HL-60 (cell line): ENCODE measurements around the gene RPP30.

Experiments
- DNase-seq, 2 experiments: peaks; one replicate each; pipeline ENCODE4 v3.0.0-alpha.2; 2010 to 2020; ENCODE audit warnings: low read depth in 1 of 2, low spot score in 1 of 2
- H3K27ac ChIP-seq: fragments of 250-450 bp; sonication (Bioruptor Pico); replicated peaks from 2 replicates; pipeline ENCODE4 v1.5.1; 2020; ENCODE audit warnings: mild to moderate bottlenecking, moderate library complexity
- H3K27me3 ChIP-seq: fragments of 250-450 bp; sonication (Bioruptor Pico); 2 replicates; pipeline ENCODE4 v1.5.1; 2021; ENCODE audit warnings: mild to moderate bottlenecking, moderate library complexity; ENCODE audit not compliant: insufficient read depth, poor library complexity, severe bottlenecking
- H3K4me3 ChIP-seq: replicated peaks from 2 replicates; pipeline ENCODE4 v1.5.1; 2011; ENCODE audit warnings: mild to moderate bottlenecking, control low read depth, low read length; ENCODE audit not compliant: insufficient read depth
- GABPA ChIP-seq: IDR thresholded peaks from 2 replicates; pipeline ENCODE4 v1.6.1; 2012; ENCODE audit warnings: low read depth
- POLR2AphosphoS5 ChIP-seq: IDR thresholded peaks from 2 replicates; pipeline ENCODE4 v1.6.1; 2012; ENCODE audit warnings: low read depth
- SPI1 ChIP-seq: IDR thresholded peaks from 2 replicates; pipeline ENCODE4 v1.6.1; 2012; ENCODE audit warnings: low read depth, mild to moderate bottlenecking, borderline replicate concordance
- TF ChIP-seq, protein P1 (sequence below): IDR thresholded peaks from 2 replicates; pipeline ENCODE4 v1.6.1; 2012; ENCODE audit warnings: low read depth; ENCODE audit not compliant: insufficient replicate concordance
- TF ChIP-seq, protein P2 (sequence below): IDR thresholded peaks from one replicate; pipeline ENCODE4 v1.5.1; 2011; ENCODE audit warnings: low read length, control low read depth, inconsistent platforms; ENCODE audit not compliant: insufficient read depth

RPP30 gene

DNA sequence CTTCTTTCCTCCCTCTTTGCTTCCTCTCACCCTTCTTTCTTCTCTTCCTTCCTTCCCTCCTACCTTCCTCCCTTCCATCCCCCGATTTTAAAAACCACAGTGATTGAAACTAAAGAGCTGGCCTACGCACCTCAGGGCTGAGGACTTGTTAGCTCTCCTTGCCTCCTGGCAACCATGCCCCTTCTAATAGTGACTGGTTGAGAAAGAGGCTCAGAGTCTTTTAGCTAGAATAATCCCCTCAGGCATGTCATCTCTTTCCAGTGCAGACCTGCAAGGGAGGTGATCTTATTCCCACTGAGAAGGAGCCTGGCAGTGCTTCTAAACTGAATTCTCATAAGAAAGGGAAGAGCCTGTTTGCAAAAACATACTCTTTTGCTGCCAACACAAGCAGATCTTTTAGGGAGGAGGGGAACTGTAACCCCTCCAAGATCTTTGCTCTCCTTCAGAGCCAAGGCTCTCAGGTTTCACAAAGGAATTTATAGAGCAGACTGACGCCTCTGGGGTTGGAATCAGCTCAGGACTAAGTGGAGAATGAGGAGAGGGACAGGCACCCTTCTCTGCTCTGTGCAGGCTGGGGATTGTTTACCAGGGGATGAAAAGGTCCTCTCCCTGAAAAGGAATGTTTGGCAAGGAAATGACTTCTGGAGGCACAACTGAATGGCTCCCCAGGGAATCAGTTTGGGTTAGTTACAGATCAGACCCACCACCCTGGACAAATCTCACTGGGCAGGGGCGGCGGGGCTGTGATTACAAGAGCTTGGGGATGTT lies 58.5 kb downstream of the RPP30 start:
- no peak for DNase-seq
- TF ChIP-seq, protein P1, sequence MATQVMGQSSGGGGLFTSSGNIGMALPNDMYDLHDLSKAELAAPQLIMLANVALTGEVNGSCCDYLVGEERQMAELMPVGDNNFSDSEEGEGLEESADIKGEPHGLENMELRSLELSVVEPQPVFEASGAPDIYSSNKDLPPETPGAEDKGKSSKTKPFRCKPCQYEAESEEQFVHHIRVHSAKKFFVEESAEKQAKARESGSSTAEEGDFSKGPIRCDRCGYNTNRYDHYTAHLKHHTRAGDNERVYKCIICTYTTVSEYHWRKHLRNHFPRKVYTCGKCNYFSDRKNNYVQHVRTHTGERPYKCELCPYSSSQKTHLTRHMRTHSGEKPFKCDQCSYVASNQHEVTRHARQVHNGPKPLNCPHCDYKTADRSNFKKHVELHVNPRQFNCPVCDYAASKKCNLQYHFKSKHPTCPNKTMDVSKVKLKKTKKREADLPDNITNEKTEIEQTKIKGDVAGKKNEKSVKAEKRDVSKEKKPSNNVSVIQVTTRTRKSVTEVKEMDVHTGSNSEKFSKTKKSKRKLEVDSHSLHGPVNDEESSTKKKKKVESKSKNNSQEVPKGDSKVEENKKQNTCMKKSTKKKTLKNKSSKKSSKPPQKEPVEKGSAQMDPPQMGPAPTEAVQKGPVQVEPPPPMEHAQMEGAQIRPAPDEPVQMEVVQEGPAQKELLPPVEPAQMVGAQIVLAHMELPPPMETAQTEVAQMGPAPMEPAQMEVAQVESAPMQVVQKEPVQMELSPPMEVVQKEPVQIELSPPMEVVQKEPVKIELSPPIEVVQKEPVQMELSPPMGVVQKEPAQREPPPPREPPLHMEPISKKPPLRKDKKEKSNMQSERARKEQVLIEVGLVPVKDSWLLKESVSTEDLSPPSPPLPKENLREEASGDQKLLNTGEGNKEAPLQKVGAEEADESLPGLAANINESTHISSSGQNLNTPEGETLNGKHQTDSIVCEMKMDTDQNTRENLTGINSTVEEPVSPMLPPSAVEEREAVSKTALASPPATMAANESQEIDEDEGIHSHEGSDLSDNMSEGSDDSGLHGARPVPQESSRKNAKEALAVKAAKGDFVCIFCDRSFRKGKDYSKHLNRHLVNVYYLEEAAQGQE = no peak
- no peak for TF ChIP-seq POLR2AphosphoS5
- no peak for TF ChIP-seq SPI1
- TF ChIP-seq GABPA = no peak
- TF ChIP-seq, protein P2, sequence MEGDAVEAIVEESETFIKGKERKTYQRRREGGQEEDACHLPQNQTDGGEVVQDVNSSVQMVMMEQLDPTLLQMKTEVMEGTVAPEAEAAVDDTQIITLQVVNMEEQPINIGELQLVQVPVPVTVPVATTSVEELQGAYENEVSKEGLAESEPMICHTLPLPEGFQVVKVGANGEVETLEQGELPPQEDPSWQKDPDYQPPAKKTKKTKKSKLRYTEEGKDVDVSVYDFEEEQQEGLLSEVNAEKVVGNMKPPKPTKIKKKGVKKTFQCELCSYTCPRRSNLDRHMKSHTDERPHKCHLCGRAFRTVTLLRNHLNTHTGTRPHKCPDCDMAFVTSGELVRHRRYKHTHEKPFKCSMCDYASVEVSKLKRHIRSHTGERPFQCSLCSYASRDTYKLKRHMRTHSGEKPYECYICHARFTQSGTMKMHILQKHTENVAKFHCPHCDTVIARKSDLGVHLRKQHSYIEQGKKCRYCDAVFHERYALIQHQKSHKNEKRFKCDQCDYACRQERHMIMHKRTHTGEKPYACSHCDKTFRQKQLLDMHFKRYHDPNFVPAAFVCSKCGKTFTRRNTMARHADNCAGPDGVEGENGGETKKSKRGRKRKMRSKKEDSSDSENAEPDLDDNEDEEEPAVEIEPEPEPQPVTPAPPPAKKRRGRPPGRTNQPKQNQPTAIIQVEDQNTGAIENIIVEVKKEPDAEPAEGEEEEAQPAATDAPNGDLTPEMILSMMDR = no peak
- no peak overlapping the region for H3K4me3 ChIP-seq
- no peak overlapping the region for H3K27ac ChIP-seq
- H3K27me3 ChIP-seq = no peaks in the 10 kb centered on the region

DNA sequence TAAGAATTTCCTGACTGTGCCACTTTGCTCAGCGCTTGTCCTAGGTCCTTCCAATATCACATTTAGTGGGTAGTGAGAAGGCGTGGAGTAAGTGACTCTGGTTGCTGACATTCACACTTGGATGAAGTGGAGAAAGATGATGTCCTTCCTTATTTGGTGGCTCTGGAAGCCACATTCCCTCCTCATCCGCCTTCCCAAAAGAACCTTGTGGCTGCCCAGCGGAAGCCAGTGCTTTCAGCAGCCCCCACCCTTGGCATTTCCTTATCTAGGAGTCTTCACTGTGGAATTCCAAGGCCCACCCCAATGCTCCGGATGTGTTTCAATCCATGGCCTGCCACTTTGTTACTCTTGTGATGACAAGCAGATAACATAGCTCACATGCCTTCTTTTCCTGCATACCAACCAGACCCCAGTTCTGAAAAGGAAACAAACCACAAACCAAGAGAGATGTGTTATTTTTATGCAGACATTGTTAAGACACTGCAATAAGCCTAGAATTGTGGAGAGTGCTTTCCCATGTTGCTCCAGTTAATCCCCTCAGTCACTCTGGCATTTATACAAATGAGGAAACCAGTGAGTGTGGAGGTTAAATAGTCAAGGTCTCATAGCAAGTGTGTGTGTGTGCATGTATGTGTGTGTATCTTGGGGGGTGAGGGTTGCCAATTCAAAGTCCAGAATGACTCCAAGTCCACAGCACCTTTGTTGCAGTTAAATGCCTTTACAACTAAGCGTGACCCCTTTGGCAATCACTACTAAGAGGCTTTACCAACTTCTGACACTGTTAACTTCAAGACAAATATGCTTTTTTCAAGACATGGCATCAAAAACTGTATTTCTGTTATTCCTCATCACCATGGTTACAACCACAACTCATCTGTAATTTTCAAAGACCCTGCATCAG lies 59.4 kb downstream of the RPP30 start:
- DNase-seq = no peak
- Histone ChIP-seq H3K4me3 (no peak overlapping the region), H3K27me3 (no peaks in the 10 kb centered on the region), H3K27ac (no peak overlapping the region)
- TF ChIP-seq GABPA (no peak), POLR2AphosphoS5 (no peak), SPI1 (no peak)
- TF ChIP-seq, protein P1 = no peak
- TF ChIP-seq, protein P2 = no peak

DNA sequence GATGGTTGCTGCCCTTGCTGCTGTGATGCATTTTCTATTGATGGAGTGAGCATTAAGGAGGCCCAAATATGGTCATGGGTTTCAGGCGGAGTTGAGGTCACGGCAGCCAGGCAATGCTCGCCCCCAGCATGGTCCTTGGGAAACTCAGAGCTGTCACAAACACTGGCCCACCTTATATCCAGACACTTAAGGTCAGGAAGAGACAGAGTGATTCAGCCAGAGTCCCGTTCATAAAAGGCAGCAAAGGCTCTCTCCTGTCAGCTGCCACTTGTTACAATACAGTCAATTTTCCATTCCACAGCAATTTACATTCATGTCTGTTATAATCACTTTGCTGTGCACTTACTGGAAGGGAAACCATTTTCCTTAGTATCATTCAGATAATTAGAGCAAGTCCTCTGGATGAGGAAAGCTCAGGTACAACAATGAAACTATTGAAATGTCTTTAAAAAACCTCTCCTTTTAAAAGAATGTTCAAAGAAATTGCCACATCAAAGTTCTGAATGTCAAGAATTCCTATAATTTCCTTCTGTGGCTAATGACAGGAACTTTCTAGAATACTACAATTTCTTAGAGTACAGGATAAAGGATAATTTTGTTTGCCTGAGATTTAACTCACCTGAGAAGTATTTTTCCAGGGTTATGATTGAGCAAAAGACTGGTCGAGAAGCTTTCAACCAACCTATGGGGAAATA lies 64.0 kb downstream of the RPP30 start:
- TF ChIP-seq SPI1 (no peak), POLR2AphosphoS5 (no peak), GABPA (no peak)
- TF ChIP-seq, protein P1 = no peak
- TF ChIP-seq, protein P2 = no peak
- DNase-seq = no peak
- H3K27me3 ChIP-seq = no peaks in the 10 kb centered on the region
- no peak overlapping the region for H3K4me3 ChIP-seq
- H3K27ac ChIP-seq = no peak overlapping the region
